ENCODE data around the gene DUSP3.

Gene DUSP3

GRCh38 chr17:43723697-43724359 lies 54.9 kb downstream of the DUSP3 start:
- no peak for DNase-seq

- peak; percentile 60 for DNase-seq
Observed at GRCh38 chr17:43722870-43723665, 55.7 kb downstream of the DUSP3 start.

DNA sequence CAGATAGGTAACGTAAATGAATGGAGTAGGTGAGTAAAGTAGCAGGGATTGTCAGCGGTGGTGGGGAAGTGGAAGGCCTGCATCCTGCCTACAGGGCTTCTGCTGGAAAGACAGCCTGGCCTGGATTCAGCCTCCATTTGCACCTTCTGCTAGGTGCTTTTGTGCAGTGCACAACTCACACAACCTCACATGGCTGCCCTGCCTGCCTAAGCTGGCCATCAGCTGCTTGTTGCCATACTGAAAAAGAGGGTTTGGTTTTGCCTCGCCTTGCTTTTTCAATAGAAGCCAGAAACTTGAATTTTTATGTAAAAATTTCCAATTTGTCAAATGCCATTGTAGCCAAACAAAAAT lies 56.5 kb downstream of the DUSP3 start:
- DNase-seq, result no peak

DNA sequence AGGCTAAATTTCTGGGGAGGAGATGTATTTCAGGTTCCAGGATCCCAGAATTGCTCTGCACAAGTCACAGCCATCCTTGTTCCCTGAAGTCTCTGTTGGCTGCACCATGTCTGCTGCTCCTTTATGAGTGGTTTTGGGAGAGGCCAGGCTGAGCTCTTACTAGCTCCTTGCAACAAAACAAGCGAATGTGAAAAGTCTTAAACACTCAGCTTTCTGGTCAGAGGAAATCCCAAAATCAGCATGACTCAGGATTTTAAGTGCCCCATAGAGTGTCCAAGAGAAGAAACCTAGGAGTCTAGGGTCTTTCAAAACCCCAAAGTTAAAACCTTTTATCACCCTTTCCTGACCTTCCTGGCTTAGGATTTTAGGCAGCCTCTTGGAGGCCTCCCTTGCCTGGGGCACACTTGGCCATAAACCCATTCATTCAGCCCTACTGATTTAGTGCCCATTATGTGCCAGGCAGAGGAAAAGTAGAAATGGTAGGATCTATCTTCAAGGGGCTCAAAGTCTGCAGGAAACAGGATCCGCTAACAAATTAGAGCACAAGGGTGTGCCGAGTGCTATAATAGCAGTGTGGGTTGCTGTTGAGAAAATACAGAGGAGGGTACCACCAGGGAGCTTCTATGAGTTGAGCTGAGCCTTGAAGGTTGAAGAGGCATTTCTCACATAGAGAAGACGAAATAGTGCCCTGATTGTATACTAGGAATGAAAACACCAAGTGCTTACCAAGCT lies 57.1 kb downstream of the DUSP3 start:
- no peak for DNase-seq

GRCh38 chr17:43720311-43721060 lies 58.3 kb downstream of the DUSP3 start:
- DNase-seq, result peak; percentile 91

GRCh38 chr17:43719578-43719977 lies 59.2 kb downstream of the DUSP3 start:
- no peak for DNase-seq

DNA sequence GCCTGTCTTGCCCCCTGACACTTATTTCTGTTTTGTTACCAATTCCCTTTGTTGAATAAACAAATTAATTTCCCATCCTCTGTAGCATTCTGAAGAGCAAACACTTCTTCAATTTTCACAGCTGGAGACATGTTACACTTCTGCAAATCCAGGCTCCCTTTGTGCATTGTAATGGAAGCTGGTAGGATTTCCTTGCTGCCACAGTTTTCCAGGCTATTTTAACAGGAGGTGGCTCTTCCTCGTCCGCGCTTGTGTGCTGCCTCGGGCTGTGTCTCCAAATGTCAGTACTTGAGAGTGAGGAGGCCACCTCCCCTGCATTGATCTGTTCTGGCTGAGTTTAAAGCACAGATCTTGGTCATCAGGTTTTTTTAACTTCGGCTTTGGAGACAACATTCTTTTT lies 60.2 kb downstream of the DUSP3 start:
- DNase-seq, result no peak

DNA sequence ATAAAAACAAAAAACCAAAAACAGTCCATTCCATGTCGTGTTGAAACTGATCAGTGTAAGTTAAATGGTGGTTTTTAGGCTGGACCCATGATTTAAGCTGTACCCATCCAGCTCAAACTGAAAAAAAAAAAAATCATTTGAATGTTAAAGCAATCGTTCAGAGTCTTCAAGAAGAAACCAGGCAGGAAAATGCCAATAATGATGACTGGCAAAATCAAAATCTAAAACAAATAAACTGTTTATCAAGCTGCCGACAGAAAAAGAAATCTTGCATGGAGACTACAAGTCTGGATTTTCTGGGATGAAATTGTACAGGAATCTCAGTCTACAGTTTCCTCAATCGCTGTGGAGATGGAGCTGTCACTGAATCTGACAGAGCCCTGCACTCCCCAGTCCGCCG lies 60.9 kb downstream of the DUSP3 start:
- DNase-seq, result no peak
